NCI-H2081 treated with DMSO at 0.1 percent for 48 hours (cell line): Measurements from ENCODE around the gene PTPN11.
"Not testable (repeated sequence)": the region's sequence is repeated elsewhere in the genome, so short reads cannot be mapped to it uniquely, and the experiment has no call there.

Experiments
- DNase-seq: peaks from one replicate; lab custom pipeline; 2025; lab: John Stamatoyannopoulos, UW

PTPN11 gene

GRCh38 chr12:112514926-112515642 lies 96.3 kb downstream of the PTPN11 start:
- DNase-seq: no peak

- no peak for DNase-seq
Measured at GRCh38 chr12:112515868-112516267, 97.1 kb downstream of the PTPN11 start.

DNA sequence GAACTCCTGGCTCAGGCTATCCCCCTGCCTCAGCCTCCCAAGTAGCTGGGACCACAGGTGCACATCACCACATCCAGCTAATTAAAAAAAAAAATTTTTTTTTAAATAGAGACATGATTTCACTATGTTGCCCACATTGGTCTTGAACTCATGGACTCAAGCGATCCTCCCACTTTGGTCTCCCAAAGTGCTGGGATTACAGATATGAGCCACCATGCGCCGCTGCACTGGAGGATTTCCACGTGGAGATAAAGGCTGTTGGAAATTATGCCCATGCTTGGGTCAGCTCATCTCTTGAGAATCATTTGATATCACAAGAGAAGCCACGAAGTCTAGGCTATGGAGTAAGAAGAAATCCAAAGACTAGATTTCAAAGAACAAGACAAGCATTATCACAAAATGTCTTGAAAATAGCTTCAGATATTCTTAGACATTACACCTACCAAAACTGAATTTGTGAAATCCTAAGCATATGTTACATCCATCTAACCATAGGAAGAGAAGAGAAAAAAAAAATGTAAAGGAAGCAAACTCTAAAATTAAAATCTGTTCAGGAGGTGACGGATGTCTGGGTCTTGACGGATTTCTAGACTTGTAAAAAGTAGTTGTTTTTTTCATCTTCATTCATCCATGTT lies 99.1 kb downstream of the PTPN11 start:
- no peak for DNase-seq

DNA sequence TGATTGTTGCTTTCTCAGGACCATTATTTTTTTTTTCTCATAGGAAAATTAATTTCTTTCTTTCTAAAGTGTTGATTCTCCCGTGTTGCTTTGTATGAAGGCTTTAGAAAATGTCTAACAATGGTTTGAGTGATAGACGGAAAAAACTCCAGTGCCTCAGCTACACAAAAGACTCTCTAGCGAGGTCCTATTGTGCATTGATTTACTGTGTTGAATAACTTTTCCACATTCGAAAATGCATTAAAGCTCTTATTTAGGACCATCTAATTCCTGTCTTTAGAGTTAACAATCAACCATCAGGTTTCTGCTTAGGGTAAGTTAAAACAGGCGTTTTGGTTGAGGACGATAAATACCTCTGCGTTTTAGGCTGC lies 99.6 kb downstream of the PTPN11 start:
- no peak for DNase-seq

DNA sequence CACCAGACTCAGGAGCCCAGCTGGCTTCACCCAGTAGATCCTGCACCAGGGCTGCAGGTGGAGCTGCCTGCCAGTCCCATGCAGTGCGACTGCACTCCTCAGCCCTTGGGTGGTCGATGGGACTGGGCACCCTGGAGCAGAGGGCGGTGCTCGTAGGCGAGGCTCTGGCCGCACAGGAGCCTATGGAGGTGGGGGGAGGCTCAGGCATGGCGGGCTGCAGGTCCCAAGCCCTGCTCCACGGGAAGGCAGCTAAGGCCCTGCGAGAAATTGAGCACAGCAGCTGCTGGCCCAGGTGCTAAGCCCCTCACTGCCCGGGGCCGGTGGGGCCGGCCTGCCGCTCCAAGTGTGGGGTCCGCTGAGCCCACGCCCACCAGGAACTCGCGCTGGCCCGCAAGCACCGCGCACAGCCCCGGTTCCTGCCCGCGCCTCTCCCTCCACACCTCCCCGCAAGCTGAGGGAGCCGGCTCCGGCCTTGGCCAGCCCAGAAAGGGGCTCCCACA lies 101.1 kb downstream of the PTPN11 start:
- DNase-seq: not testable (repeated sequence)

DNA sequence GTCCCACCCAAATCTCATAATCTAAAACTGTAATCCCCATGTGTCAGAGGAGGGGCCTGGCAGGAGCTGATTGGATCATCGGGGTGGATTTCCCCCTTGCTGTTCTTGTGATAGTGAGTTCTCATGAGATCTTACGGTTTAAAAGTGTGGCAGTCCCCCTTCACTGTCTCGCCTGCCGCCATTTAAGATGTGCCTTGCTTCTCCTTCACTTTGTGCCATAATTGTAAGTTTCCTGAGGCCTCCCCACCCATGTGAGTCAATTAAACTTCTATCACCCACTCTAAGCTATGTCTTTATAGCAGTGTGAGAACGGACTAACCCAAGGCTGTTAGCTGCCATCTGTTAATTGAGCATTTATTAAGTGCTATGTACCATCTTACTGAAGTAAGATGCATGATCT lies 105.1 kb downstream of the PTPN11 start:
- DNase-seq: no peak

GRCh38 chr12:112524269-112524668 lies 105.5 kb downstream of the PTPN11 start:
- no peak for DNase-seq

GRCh38 chr12:112524676-112525425 lies 106.1 kb downstream of the PTPN11 start:
- no peak for DNase-seq

DNA sequence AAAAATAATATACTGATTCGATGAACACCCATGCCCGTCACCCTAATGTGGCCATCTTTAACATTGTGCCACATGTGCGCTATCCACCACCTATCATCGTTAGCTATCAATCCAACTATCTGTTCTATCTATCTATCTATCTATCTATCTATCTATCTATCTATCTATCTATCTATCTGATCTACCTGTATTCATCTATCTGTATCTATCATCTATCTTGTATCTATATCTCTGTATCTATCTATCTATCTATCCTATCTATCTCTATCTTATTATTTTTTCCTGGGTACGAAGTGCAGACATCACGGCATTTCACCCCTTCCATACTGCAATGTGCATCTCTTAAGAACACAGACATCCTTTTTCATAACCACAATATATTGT lies 106.7 kb downstream of the PTPN11 start:
- no peak for DNase-seq

DNA sequence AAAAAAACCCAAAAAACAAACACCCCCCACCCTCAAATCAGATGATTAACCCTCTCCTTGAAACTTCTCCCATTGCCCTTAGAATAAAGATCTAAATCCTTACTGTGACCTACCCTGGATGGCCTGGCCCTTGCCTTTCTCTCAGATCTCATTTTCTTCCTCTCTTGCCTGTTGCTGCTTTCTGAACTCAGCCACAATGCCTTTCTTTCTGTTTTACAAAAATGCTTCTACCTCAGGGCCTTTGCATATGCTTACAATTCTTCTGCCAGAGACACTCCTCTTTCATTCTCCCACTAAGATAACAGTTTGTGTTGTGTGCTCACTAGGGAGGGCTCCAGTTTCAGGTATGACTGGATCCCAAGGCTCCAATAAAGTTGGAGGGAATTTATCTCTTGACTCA lies 108.3 kb downstream of the PTPN11 start:
- DNase-seq: no peak

- DNase-seq: no peak
Measured at GRCh38 chr12:112527501-112527900, 108.8 kb downstream of the PTPN11 start.

GRCh38 chr12:112528521-112528920 lies 109.8 kb downstream of the PTPN11 start:
- no peak for DNase-seq

DNA sequence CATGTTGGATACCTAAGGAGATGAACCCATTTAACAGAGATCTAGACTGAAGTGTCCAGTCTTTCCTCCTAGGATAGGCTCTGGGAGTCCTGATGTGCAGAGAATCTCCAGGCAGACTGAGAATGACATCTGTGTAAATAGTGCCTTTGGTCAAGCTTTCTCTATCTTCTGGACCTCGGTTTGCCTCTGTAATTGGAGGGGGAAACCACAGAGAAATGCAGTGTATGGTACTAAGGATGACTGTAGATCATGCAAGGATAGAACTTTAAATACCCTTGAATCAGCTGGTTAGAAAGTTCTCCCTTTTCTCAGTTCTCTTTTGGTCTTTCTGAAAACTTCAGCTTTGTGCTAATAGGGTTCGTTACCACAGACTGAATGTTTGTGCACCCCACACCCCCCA lies 112.2 kb downstream of the PTPN11 start:
- no peak for DNase-seq

DNA sequence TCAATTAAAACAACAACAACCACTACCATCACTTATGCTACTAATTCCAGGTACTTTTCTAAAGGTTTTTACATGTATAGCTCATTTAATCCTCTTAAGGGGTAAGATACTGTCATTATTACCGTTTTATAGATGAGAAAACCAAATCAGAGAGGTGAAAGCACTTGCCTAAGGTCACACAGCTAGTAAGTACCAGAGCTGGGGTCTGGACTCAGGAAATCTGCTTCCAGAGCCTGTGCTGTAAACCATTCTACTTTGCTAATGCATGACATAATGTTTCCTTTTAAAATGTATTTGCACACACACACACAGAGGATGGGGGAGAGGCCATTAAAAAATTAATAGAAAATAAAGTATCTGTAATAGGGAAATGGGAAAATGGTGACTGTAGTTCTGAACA lies 113.4 kb downstream of the PTPN11 start:
- DNase-seq: no peak

DNA sequence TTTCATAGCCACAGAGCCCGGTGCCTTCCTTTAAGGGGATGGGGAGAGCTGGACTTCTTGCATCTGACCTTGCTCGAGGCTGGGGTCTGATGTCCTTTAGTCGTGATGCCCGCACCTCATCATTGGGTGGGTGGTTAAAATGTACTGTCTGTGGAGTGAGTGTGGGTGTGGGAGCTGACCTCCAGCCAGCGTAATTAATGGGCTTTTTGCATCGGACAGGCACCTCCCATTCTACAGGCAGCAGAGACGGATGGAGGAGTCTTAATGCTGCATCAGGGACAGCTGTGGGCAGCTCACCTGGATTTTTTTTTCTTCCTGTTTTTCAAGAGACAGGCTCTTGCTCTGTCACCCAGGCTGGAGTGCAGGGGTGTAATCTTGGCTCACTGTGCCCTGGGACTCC lies 114.8 kb downstream of the PTPN11 start:
- no peak for DNase-seq

GRCh38 chr12:112535017-112535416 lies 116.3 kb downstream of the PTPN11 start:
- DNase-seq: no peak

- DNase-seq: no peak
Measured at GRCh38 chr12:112535637-112536366, 117.1 kb downstream of the PTPN11 start.

GRCh38 chr12:112536367-112536730 lies 117.6 kb downstream of the PTPN11 start:
- DNase-seq: no peak

DNA sequence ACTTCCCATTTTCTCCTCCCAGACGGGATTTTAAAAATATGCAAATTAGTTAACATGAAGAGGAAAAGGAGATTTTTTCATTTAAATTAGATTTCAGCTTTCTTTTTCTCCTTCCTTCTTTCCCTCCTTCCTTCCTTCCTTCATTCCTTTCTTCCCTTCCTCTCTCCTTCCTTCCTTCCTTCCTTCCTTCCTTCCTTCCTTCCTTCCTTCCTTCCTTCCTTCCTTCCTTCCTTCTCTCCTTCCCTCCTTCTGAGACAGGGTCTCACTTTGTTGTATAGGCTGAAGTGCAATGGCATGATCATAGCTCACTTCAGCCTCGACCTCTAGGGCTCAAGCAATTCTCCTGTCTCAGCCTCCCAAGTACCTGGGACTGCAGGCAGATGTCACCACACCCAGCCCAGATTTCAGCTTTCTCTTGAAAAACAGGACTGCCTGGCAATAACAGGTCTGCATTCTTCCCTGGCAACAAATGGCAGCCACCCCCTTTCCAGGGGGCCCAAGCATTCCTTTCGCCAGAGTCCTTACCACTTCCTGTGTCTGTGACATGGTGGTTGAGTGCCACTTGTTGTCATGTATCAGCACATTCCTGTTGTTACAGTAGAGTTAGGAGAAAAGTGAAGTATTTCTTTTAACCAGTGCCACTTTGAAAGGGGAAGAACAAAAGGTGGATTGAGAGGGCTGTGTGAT lies 119.1 kb downstream of the PTPN11 start:
- DNase-seq: no peak

DNA sequence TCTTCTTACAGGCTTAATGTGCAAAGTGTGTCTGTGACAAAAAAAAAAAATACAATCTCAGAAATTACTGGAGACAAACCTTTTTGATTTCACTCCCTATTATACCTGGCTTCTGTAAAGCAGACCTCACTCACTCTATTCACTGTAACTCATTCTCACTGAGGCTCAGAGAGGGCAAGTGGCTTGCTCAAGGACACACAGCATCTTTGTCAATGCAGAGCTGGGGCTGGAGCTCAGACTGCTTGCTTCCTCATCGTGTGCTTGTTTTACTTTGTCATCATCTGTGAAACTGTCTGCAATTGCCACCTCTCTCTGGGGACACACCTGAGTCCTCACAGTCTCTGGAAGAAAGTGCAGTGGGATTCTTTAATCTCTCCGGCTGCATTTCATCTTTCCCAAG lies 120.0 kb downstream of the PTPN11 start:
- no peak for DNase-seq

DNA sequence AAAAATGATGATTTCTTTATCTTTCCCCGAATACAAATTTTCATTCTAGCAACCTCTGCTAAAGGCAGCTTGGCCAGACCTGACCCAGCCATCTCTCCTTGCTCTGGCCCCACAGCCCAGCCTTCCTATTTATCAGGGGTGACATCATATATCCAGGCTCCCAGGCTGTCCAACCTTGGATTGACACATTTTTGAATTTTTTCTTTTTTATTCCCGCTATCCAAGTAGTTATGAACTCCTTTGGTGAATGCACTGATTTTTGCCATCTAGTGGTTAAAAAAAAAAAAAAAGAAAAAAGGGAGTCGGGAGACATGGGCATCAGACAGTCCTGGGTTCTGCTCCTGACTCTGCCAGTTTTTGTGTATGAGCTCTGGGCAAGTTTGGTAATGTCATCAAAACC lies 120.5 kb downstream of the PTPN11 start:
- no peak for DNase-seq

DNA sequence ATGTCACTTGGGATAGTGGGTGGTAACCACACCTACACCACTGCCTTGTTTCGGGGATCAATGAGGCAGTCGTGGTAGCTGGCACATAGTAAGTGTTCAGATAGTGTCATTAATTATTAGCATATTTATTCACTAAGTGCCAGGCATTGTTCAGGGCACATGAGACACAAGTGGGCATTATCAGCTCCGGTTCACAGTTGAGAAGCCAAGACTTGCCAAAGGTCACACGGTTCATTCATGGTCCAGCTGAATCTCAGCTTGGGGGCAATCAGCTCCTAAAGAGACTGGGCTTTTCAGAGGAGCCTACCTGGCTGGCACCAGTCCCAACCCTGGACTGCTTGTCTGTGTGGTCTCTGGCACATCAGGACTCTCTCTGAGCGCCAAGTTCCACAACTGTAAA lies 121.3 kb downstream of the PTPN11 start:
- no peak for DNase-seq
